GM21529 (cell line): ENCODE results near the gene IRF2BPL.
A peak's percentile ranks its signal among the peaks of the same experiment; 100 is the strongest.

Experiments used
- ATAC-seq: cut with Tn5 transposase; IDR thresholded peaks from one replicate; pipeline ENCODE4 v1.9.1; 2021; ENCODE audit not compliant: unreplicated experiment

The IRF2BPL gene

GRCh38 chr14:76993752-76994151 lies 34.8 kb downstream of the IRF2BPL start:
- ATAC-seq = no peak

- no peak for ATAC-seq
Measured at GRCh38 chr14:76990084-76990483, 38.4 kb downstream of the IRF2BPL start.

GRCh38 chr14:76987956-76988520 lies 40.5 kb downstream of the IRF2BPL start:
- no peak for ATAC-seq

- ATAC-seq = no peak
Measured at GRCh38 chr14:76986231-76986565, 42.3 kb downstream of the IRF2BPL start.

- no peak for ATAC-seq
Measured at GRCh38 chr14:76985540-76986230, 42.8 kb downstream of the IRF2BPL start.

- no peak for ATAC-seq
Measured at GRCh38 chr14:76984787-76985375, 43.6 kb downstream of the IRF2BPL start.

- ATAC-seq = no peak
Measured at GRCh38 chr14:76984297-76984696, 44.2 kb downstream of the IRF2BPL start.

GRCh38 chr14:76981670-76982069 lies 46.8 kb downstream of the IRF2BPL start:
- no peak for ATAC-seq

GRCh38 chr14:76977793-76978720 lies 50.5 kb downstream of the IRF2BPL start:
- peak; percentile 97 for ATAC-seq

- ATAC-seq = no peak
Measured at GRCh38 chr14:76976240-76977005, 52.1 kb downstream of the IRF2BPL start.

- no peak for ATAC-seq
Measured at GRCh38 chr14:76975812-76976211, 52.7 kb downstream of the IRF2BPL start.

- no peak for ATAC-seq
Measured at GRCh38 chr14:76975051-76975450, 53.5 kb downstream of the IRF2BPL start.
